ENCODE data around the gene FCHSD1.
A peak's percentile ranks its signal among the peaks of the same experiment; 100 is the strongest.

DNA sequence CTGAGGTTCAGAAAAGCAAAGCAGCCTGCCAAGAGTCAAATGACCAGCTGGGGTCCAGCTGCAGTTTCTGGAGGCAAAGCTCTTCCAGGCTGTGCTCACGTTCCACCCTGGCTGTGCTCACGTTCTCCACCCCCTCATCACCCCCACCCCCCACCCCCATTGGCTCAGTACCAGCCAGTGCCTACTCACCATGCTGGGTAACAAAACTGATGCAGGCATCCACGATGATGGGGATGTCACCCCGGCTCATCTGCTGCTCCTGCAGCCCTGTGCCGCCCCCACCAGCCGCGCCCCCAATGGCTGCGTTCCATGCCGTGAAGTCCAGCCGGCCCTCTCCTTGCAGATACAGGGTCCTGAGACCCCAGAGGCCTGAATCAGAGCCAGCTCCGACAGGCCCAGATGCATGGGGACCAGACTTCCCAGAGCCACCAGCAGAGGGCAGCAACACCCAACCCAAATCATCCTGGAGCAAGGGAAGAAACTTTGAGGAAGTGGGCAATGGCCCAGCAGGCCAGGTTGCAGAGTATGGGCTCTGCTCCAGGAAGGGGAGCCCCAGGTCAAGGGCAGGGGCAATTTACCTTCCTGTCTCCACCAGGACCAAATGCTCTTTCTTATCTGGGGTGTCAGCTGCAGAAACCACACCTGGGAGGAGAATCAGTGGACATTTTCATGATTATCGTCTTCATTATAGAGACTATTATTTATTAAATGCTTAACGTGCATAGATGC is 13.7 kb upstream of the FCHSD1 start:
- TF ChIP-seq, protein P1, sequence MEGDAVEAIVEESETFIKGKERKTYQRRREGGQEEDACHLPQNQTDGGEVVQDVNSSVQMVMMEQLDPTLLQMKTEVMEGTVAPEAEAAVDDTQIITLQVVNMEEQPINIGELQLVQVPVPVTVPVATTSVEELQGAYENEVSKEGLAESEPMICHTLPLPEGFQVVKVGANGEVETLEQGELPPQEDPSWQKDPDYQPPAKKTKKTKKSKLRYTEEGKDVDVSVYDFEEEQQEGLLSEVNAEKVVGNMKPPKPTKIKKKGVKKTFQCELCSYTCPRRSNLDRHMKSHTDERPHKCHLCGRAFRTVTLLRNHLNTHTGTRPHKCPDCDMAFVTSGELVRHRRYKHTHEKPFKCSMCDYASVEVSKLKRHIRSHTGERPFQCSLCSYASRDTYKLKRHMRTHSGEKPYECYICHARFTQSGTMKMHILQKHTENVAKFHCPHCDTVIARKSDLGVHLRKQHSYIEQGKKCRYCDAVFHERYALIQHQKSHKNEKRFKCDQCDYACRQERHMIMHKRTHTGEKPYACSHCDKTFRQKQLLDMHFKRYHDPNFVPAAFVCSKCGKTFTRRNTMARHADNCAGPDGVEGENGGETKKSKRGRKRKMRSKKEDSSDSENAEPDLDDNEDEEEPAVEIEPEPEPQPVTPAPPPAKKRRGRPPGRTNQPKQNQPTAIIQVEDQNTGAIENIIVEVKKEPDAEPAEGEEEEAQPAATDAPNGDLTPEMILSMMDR (IDR thresholded peaks at IDR 0.05) = peak in 3 of 4 experiments; percentile 70 to 80 (median 76)
- TF ChIP-seq POLR2A (IDR thresholded peaks at IDR 0.05) = no peak
- no peak for TF ChIP-seq POLR2AphosphoS5 (IDR thresholded peaks at IDR 0.05)
- no peak for TF ChIP-seq EP300 (IDR thresholded peaks at IDR 0.05)
